Putamen (tissue), 1 donor: ENCODE data around the gene SLC25A45.

ENCODE experiments used
- DNase-seq: peaks from one replicate; pipeline ENCODE4 v3.0.0-alpha.2; 2016; ENCODE audit warnings: low spot score

SLC25A45 gene

GRCh38 chr11:65404638-65405339 lies 22.3 kb upstream of the SLC25A45 start:
- no peak for DNase-seq

- no peak for DNase-seq
These were observed 21.8 kb upstream of the SLC25A45 start for GRCh38 chr11:65404210-65404609.

- DNase-seq: no peak
These were observed 21.2 kb upstream of the SLC25A45 start for GRCh38 chr11:65403607-65404121.

DNA sequence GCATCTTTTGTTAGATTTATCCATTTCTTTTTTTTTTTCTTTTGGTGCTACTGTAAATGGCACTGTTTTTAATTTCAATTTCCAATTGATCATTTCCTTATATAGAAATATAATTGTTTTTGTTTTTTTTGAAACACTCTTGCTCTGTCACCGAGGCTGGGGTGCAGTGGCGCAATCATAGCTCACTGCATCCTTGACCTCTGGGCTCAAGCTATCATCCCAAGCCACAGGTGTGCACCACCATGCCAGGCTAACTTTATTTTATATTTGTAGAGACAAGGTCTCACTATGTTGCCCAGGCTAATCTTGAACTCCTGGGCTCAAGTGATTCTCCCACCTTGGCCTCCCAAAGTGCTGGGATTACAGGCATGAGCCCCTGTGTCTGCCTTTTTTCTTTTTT lies 20.3 kb upstream of the SLC25A45 start:
- no peak for DNase-seq

DNA sequence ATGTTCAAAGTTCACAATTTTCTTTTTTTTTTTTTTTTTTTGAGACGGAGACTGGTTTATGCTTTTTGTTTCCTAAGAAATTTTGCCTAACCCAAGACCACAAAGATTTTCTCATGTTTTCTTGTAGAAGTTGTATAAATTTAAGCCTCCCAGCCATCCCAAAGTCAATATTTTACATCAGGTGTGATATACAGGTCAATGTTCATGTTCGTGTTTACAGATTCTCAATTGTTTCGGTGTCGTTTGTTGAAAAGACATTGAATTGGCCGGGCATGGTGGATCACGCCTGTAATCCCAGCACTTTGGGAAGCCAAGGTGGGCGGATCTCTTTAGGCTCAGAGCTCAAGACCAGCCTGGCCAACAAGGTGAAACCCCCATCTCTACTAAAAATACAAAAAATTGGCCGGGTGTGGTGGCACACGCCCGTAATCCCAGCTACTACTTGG lies 19.4 kb upstream of the SLC25A45 start:
- no peak for DNase-seq

- DNase-seq: no peak
These were observed 18.8 kb upstream of the SLC25A45 start for GRCh38 chr11:65401073-65401802.

DNA sequence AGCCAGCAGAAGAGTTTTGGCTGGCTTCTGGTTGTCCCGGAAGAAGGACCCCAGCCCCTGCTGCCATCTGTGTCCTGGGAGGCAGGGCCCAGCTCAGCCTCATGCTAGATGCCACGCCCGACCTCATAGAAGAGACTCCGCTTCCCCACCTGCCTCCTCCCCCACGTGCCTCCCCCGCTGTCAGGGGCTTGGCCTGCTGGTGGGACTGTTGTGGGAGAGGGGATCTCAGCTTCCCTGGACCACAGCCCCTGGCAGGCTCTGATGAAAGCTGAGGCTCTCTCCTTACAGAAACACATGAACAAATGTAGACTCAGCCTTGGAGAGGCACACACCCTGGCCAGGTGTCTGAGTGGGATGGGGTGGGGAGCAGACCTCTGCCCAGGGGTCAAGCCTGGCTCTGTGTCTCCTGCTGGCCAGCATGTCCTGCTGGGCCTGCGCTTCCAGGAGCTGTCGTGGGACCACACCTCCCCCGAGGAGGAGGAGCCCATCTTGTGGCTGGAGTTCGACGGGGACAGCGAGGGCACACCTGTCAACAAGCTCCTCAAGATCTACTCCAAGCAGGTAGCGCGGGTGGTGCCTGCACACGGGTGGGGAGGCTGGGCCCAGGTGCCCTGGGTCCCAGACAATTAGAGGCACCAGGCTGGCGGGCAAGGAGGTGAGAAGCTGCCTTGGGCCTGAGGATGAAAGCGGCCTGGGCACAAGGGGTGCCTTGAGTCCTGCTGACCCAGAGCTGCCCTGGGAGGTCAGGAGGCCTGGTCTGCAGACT lies 18.0 kb upstream of the SLC25A45 start:
- no peak for DNase-seq

- no peak for DNase-seq
These were observed 17.4 kb upstream of the SLC25A45 start for GRCh38 chr11:65399845-65400244.

GRCh38 chr11:65399249-65399648 lies 16.8 kb upstream of the SLC25A45 start:
- DNase-seq: no peak

DNA sequence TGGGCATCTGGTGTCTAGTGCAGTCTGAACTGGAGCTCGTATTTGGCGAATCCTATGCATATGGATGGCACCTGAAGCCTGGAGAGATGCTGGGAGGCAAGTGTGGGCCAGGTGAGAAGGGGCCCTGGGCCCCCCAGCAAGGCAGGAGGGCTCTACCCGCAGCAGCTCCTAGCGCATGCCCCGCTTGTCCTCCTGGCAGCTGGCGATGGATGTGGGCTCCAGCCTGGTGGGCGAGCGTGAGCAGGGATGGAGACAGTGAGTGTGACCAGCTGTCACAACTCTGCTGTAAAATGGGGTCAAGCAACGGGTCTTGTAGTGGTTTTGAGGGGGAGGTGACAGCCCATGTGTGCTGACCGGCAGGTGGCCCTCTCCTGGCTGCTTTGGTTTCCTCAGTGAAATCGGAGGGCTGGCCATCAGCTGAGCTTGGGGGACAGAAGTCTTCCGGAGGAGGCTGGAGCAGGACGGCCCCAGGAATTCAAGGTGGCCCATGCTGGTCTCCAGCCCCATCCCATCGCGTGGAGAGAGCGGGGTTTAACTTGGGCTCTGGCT lies 16.0 kb upstream of the SLC25A45 start:
- no peak for DNase-seq

GRCh38 chr11:65396769-65397745 lies 14.6 kb upstream of the SLC25A45 start:
- no peak for DNase-seq

- DNase-seq: no peak
These were observed 13.6 kb upstream of the SLC25A45 start for GRCh38 chr11:65395961-65396530.

GRCh38 chr11:65394125-65394536 lies 11.7 kb upstream of the SLC25A45 start:
- DNase-seq: no peak

DNA sequence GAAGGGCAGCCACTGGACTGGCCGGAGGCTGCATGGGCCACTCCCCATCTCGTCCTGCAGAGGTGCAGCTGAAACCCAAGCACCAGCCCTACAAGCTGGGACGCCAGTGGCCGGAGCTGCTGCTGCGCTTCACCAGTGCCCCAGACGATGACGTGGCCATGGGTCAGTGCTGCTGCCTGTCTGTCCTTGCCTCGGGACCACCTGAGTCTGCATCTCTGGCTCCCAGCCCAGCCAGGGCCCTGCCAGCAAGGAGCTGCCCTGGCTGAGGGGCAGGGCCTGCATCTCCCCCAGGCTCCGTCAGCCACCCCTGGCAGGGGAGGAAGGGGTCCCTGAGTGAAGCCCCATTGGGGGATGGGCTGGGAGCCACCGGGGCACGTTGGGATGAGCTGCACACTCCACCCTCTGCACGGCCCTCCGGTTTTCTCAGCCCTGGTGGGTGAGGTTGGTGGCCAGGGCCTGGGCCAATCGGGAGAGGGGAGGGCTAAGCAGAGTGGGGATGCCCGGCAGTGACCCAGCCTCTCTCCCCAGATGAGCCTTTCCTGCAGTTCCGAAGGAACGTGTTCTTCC lies 11.2 kb upstream of the SLC25A45 start:
- no peak for DNase-seq

DNA sequence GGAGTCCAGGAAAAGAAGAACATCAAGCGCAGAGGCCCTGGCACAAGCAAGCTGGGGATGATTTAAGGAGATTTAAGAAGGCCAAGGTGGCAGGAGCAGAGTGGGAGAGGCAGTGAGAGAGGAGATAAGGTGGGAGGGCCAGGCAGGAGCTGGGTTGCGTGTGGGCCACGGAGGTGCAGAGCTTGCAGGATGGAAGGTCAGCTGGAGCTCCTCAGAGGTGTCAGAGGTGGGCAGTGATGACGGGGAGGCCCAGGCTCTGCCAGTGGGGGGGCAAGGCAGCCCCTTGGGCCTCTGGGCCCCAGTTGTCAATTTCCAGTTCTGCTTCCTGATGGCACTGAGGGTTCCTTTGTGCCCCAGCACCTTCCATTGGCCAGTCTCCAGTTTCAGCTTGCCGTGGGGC lies 10.5 kb upstream of the SLC25A45 start:
- no peak for DNase-seq

GRCh38 chr11:65392186-65392829 lies 9.9 kb upstream of the SLC25A45 start:
- DNase-seq: no peak

DNA sequence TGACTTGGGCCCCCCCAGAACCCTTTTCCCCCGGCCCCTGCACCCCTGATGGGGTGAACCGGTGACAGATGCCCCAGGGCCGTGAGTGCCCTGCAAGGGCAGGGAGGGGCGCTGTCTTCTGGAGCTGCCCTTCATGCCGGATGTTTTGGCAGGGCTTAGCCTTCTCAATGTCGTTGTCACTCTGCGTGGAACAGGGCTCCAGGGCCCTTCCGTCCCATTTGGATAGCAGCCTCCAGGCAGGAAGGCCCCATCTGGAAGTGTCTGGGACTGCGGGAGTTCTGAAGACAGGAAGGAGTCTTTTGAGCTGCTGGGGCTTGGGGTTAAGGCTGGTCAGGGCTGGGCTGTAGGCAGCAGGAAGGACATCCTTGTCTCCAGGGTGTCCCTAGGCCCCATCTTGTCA lies 8.6 kb upstream of the SLC25A45 start:
- DNase-seq: no peak

DNA sequence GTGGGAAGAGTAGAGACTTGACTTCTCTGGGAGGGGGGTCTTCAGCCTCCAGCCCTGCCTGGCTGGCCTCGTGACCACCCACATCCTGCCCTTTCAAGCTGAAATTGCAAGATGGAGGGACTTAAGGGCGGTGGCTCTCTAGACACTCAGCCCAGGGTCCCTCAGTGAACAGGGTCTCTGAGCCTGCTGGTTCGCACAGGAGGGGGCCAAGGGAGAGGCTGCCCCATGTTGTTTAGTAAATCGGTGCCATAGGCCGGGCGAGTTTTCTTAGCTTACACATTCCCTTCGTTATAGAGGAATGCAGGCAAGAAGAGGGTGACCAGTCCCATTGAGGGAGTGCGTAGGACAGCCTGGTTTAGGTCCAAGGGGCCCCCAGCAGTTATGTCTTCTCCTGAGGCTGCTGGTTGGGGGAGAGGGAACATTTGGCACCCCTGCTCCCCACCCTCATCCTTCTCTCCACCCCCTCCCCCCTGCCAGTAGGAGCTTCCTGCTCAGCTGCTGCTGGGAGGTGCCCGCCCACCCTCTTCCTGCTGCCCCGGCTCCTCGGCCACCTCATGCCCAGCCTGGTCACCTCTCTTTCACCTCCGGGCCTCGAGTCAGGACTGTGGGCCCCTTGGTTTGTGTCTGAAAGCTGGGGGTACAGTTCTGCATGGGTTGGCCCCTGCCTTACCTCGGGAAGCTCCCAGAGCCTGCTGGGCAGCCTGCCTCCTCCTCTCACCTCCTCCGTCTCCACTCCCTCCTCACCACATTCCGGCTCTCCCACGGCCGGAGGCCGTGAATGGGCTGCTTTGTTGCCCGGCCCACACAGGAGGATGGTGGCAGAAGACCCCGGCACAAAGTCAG lies 7.9 kb upstream of the SLC25A45 start:
- no peak for DNase-seq
